CD4-positive, alpha-beta T cell treated with Interleukin-1 beta for 1 hour (primary cell): ENCODE results near the gene DOCK3.
"Not testable (repeated sequence)": the region's sequence is repeated elsewhere in the genome, so short reads cannot be mapped to it uniquely, and the experiment has no call there.

Experiments
- DNase-seq, 2 donors: peaks; one replicate each; pipeline ENCODE4 v3.0.0-alpha.2; 2020 to 2022

Gene DOCK3

GRCh38 chr3:50806806-50807205 lies 132.1 kb downstream of the DOCK3 start:
- DNase-seq: no peak

- no peak for DNase-seq
Measured at GRCh38 chr3:50807266-50807665, 132.5 kb downstream of the DOCK3 start.

- DNase-seq: no peak
Measured at GRCh38 chr3:50811893-50812292, 137.2 kb downstream of the DOCK3 start.

- DNase-seq: no peak
Measured at GRCh38 chr3:50815844-50816243, 141.1 kb downstream of the DOCK3 start.

- DNase-seq: no peak
Measured at GRCh38 chr3:50816894-50817293, 142.2 kb downstream of the DOCK3 start.

- DNase-seq: no peak
Measured at GRCh38 chr3:50817756-50818529, 143.2 kb downstream of the DOCK3 start.

GRCh38 chr3:50819882-50820281 lies 145.2 kb downstream of the DOCK3 start:
- no peak for DNase-seq

GRCh38 chr3:50825841-50826240 lies 151.1 kb downstream of the DOCK3 start:
- DNase-seq: no peak

GRCh38 chr3:50830451-50830850 lies 155.7 kb downstream of the DOCK3 start:
- DNase-seq: no peak

- not testable (repeated sequence) for DNase-seq
Measured at GRCh38 chr3:50831009-50831408, 156.3 kb downstream of the DOCK3 start.

- no peak for DNase-seq
Measured at GRCh38 chr3:50840983-50841489, 166.3 kb downstream of the DOCK3 start.

- DNase-seq: no peak
Measured at GRCh38 chr3:50848308-50848707, 173.6 kb downstream of the DOCK3 start.

- DNase-seq: no peak
Measured at GRCh38 chr3:50850639-50851511, 176.1 kb downstream of the DOCK3 start.

GRCh38 chr3:50853936-50854335 lies 179.2 kb downstream of the DOCK3 start:
- DNase-seq: no peak

GRCh38 chr3:50862221-50862620 lies 187.5 kb downstream of the DOCK3 start:
- no peak for DNase-seq

GRCh38 chr3:50873376-50874157 lies 198.8 kb downstream of the DOCK3 start:
- DNase-seq: no peak

GRCh38 chr3:50874876-50875275 lies 200.1 kb downstream of the DOCK3 start:
- DNase-seq: not testable (repeated sequence)

- DNase-seq: no peak
Measured at GRCh38 chr3:50876947-50877346, 202.2 kb downstream of the DOCK3 start.

GRCh38 chr3:50882733-50883132 lies 208.0 kb downstream of the DOCK3 start:
- DNase-seq: not testable (repeated sequence)

- DNase-seq: no peak
Measured at GRCh38 chr3:50883755-50884154, 209.0 kb downstream of the DOCK3 start.

GRCh38 chr3:50885070-50885850 lies 210.5 kb downstream of the DOCK3 start:
- DNase-seq: no peak

- no peak for DNase-seq
Measured at GRCh38 chr3:50890688-50891344, 216.1 kb downstream of the DOCK3 start.
